Measurements from ENCODE around the gene PCDHGC5.

PCDHGC5 gene

GRCh38 chr5:141512911-141513626 is 24.2 kb downstream of the PCDHGC5 start:
- peak; percentile 62 for DNase-seq (ENCODE audit: low read depth, low spot score)

GRCh38 chr5:141513627-141514329 is 24.9 kb downstream of the PCDHGC5 start:
- DNase-seq (ENCODE audit: low read depth, low spot score), result no peak

- peak; percentile 97 for DNase-seq (ENCODE audit: low read depth, low spot score)
These were observed 25.7 kb downstream of the PCDHGC5 start for GRCh38 chr5:141514330-141515133.

GRCh38 chr5:141515141-141515540 is 26.3 kb downstream of the PCDHGC5 start:
- DNase-seq (ENCODE audit: low read depth, low spot score), result no peak

- DNase-seq (ENCODE audit: low read depth, low spot score), result no peak
These were observed 27.2 kb downstream of the PCDHGC5 start for GRCh38 chr5:141515946-141516671.

- DNase-seq (ENCODE audit: low read depth, low spot score), result peak; percentile 58
These were observed 27.8 kb downstream of the PCDHGC5 start for GRCh38 chr5:141516672-141517025.

- no peak for DNase-seq (ENCODE audit: low read depth, low spot score)
These were observed 28.4 kb downstream of the PCDHGC5 start for GRCh38 chr5:141517312-141517711.

GRCh38 chr5:141517880-141518617 is 29.2 kb downstream of the PCDHGC5 start:
- no peak for DNase-seq (ENCODE audit: low read depth, low spot score)

- no peak for DNase-seq (ENCODE audit: low read depth, low spot score)
These were observed 29.7 kb downstream of the PCDHGC5 start for GRCh38 chr5:141518618-141519015.

GRCh38 chr5:141519605-141520565 is 31.0 kb downstream of the PCDHGC5 start:
- DNase-seq (ENCODE audit: low read depth, low spot score), result no peak

GRCh38 chr5:141521244-141521781 is 32.4 kb downstream of the PCDHGC5 start:
- DNase-seq (ENCODE audit: low read depth, low spot score), result no peak

GRCh38 chr5:141522301-141522700 is 33.4 kb downstream of the PCDHGC5 start:
- DNase-seq (ENCODE audit: low read depth, low spot score), result no peak

- no peak for DNase-seq (ENCODE audit: low read depth, low spot score)
These were observed 35.1 kb downstream of the PCDHGC5 start for GRCh38 chr5:141523991-141524390.

- DNase-seq (ENCODE audit: low read depth, low spot score), result peak; percentile 100
These were observed 36.0 kb downstream of the PCDHGC5 start for GRCh38 chr5:141524604-141525597.

- DNase-seq (ENCODE audit: low read depth, low spot score), result no peak
These were observed 36.8 kb downstream of the PCDHGC5 start for GRCh38 chr5:141525653-141526052.

- DNase-seq (ENCODE audit: low read depth, low spot score), result no peak
These were observed 38.5 kb downstream of the PCDHGC5 start for GRCh38 chr5:141527426-141527825.

- no peak for DNase-seq (ENCODE audit: low read depth, low spot score)
These were observed 39.6 kb downstream of the PCDHGC5 start for GRCh38 chr5:141528291-141528984.

GRCh38 chr5:141529002-141529401 is 40.1 kb downstream of the PCDHGC5 start:
- no peak for DNase-seq (ENCODE audit: low read depth, low spot score)
